ENCODE data around the gene PCGF5. TPM values are rescaled to one million over a fixed set of nuclear protein-coding genes. Genes with fewer than 3 reads are reported as not detected.

PCGF5 gene
- total RNA-seq, 1 experiment from 2014 or later: 27.7 TPM

GRCh38 chr10:91290607-91291006 lies 70.1 kb downstream of the PCGF5 start:
- BruUV-seq (replicated peaks): no TSS peak
- Histone ChIP-seq H3K4me2 (no peak overlapping the region), H3K9me3 (ENCODE audit: insufficient read depth, low read depth) (no peaks in the 10 kb centered on the region), H3K9me2 (ENCODE audit: insufficient read depth) (no peaks in the 10 kb centered on the region), H3K36me3 (ENCODE audit: low read depth) (no peaks in the 10 kb centered on the region), H3K4me3 (no peak overlapping the region), H3K4me1 (replicated peaks; ENCODE audit: insufficient read depth) (no peaks in the 10 kb centered on the region), H2AFZ (no peak overlapping the region), H3K27ac (no peak overlapping the region), H4K20me1 (ENCODE audit: insufficient read depth) (no peaks in the 10 kb centered on the region), H3K27me3 (ENCODE audit: insufficient read depth, low read depth) (no peaks in the 10 kb centered on the region), H3K79me2 (ENCODE audit: low read depth) (no peaks in the 10 kb centered on the region), H3F3A (ENCODE audit: insufficient read depth, low read depth) (no peaks in the 10 kb centered on the region)
- no peak for DNase-seq
- ChIA-PET CTCF (no interaction called here), POLR2A (ENCODE audit: unreplicated experiment) (no interaction called here)
- intact Hi-C loops (cut with micrococcal nuclease; ENCODE audit: unreplicated experiment): no loop called here
- TF ChIP-seq CTCF (conservative IDR thresholded peaks at IDR 0.05) (no peak), EZH2 (IDR thresholded peaks at IDR 0.05; ENCODE audit: low read depth) (no peak)

DNA sequence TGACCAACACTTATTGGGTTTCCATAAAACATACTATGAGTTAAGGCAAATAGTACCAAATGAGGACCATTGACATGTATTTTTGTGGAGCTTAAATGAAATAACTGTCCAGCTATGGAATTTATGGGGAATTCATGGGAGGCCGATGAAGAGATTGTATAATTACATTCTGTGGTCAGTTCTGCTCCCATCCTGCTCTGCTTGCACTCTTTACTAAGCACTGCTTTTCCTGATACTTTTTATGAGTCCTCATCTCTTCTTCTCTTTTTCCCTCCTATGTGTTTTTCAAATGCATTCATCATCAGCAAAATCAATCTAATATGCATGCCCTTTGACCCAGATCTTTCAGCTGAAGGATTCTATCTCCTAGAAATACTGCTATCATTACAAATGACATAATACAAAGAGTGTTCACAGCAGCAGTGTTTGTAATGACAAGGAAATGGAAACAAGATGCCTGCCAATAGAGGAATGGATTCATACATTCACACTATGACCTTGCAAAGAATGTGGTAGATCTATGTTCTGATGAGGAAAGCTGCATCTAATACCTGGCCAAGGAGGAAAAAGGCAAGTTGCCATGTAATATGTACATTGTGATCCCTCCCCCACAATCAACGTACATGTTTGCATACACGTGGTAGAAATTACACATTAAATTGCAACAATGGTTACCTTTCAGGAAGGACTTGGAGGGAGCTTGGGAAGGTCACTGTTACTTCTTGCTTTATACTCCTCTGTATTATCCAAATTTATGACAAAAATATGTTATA lies 73.9 kb downstream of the PCGF5 start:
- BruUV-seq (replicated peaks): no TSS peak

GRCh38 chr10:91295346-91295745 lies 74.9 kb downstream of the PCGF5 start:
- Histone ChIP-seq H3K9me3 (ENCODE audit: insufficient read depth, low read depth) (no peaks in the 10 kb centered on the region), H3K79me2 (ENCODE audit: low read depth) (no peaks in the 10 kb centered on the region), H3K4me3 (no peak overlapping the region), H2AFZ (no peak overlapping the region), H4K20me1 (ENCODE audit: insufficient read depth) (no peaks in the 10 kb centered on the region), H3K27ac (no peak overlapping the region), H3K9me2 (ENCODE audit: insufficient read depth) (no peaks in the 10 kb centered on the region), H3F3A (ENCODE audit: insufficient read depth, low read depth) (no peaks in the 10 kb centered on the region), H3K36me3 (ENCODE audit: low read depth) (no peaks in the 10 kb centered on the region), H3K4me1 (replicated peaks; ENCODE audit: insufficient read depth) (0 out of 2 replicates have a peak, but pooled peaks cover 7% of the 10 kb centered on the region), H3K27me3 (ENCODE audit: insufficient read depth, low read depth) (no peaks in the 10 kb centered on the region), H3K4me2 (no peak overlapping the region)
- ChIA-PET CTCF (interaction anchor here (0.6 kb wide), 1 partner anchor 292 kb away, joined by 4 read pairs; no protein-coding TSS in a partner anchor), POLR2A (ENCODE audit: unreplicated experiment) (no interaction called here)
- intact Hi-C loops (cut with micrococcal nuclease; ENCODE audit: unreplicated experiment): no loop called here
- DNase-seq: no peak
- no TSS peak for BruUV-seq (replicated peaks)
- TF ChIP-seq EZH2 (IDR thresholded peaks at IDR 0.05; ENCODE audit: low read depth): no peak
- TF ChIP-seq CTCF (conservative IDR thresholded peaks at IDR 0.05): no peak

More for the DNA sequence above, 73.9 kb downstream of the PCGF5 start:
- POLR2A ChIA-PET (ENCODE audit: unreplicated experiment): no interaction called here
- Histone ChIP-seq H3K4me2 (no peak overlapping the region), H3K79me2 (ENCODE audit: low read depth) (no peaks in the 10 kb centered on the region), H3K4me3 (no peak overlapping the region), H3K9me3 (ENCODE audit: insufficient read depth, low read depth) (no peaks in the 10 kb centered on the region), H4K20me1 (ENCODE audit: insufficient read depth) (no peaks in the 10 kb centered on the region), H3K27ac (no peak overlapping the region), H2AFZ (no peak overlapping the region), H3F3A (ENCODE audit: insufficient read depth, low read depth) (no peaks in the 10 kb centered on the region), H3K36me3 (ENCODE audit: low read depth) (no peaks in the 10 kb centered on the region), H3K4me1 (replicated peaks; ENCODE audit: insufficient read depth) (no peaks in the 10 kb centered on the region), H3K9me2 (ENCODE audit: insufficient read depth) (no peaks in the 10 kb centered on the region), H3K27me3 (ENCODE audit: insufficient read depth, low read depth) (no peaks in the 10 kb centered on the region)
- no peak for DNase-seq
- CTCF ChIA-PET: no interaction called here
- intact Hi-C loops (cut with micrococcal nuclease; ENCODE audit: unreplicated experiment): no loop called here
- TF ChIP-seq EZH2 (IDR thresholded peaks at IDR 0.05; ENCODE audit: low read depth) (no peak), CTCF (conservative IDR thresholded peaks at IDR 0.05) (no peak)

Measured in PC-9 (cell line).